ENCODE results near the gene CETN1.

Gene CETN1

GRCh38 chr18:574865-575645 lies 5.1 kb upstream of the CETN1 start:
- DNase-seq (ENCODE audit: low read depth), result no peak
- H3K4me3 ChIP-seq (ENCODE audit: low read depth, low read length), result no peak overlapping the region

GRCh38 chr18:576924-577323 lies 3.3 kb upstream of the CETN1 start:
- no peak overlapping the region for H3K4me3 ChIP-seq (ENCODE audit: low read depth, low read length)
- no peak for DNase-seq (ENCODE audit: low read depth)

GRCh38 chr18:577643-578375 lies 2.4 kb upstream of the CETN1 start:
- H3K4me3 ChIP-seq (ENCODE audit: low read depth, low read length), result no peak overlapping the region
- DNase-seq (ENCODE audit: low read depth), result no peak

- H3K4me3 ChIP-seq (ENCODE audit: low read depth, low read length), result no peak overlapping the region
- no peak for DNase-seq (ENCODE audit: low read depth)
Observed at GRCh38 chr18:579238-579637, 942 bp upstream of the CETN1 start.

GRCh38 chr18:581096-581495 lies 916 bp downstream of the CETN1 start:
- no peak overlapping the region for H3K4me3 ChIP-seq (ENCODE audit: low read depth, low read length)
- DNase-seq (ENCODE audit: low read depth), result no peak

- DNase-seq (ENCODE audit: low read depth), result no peak
- no peak overlapping the region for H3K4me3 ChIP-seq (ENCODE audit: low read depth, low read length)
Observed at GRCh38 chr18:582465-582864, 2.3 kb downstream of the CETN1 start.

GRCh38 chr18:595068-595467 lies 14.9 kb downstream of the CETN1 start:
- H3K4me3 ChIP-seq (ENCODE audit: low read depth, low read length), result no peak overlapping the region
- no peak for DNase-seq (ENCODE audit: low read depth)

GRCh38 chr18:595571-595970 lies 15.4 kb downstream of the CETN1 start:
- H3K4me3 ChIP-seq (ENCODE audit: low read depth, low read length), result no peak overlapping the region
- no peak for DNase-seq (ENCODE audit: low read depth)

- H3K4me3 ChIP-seq (ENCODE audit: low read depth, low read length), result no peak overlapping the region
- DNase-seq (ENCODE audit: low read depth), result no peak
Observed at GRCh38 chr18:596288-596881, 16.2 kb downstream of the CETN1 start.

GRCh38 chr18:598124-598589 lies 18.0 kb downstream of the CETN1 start:
- no peak for DNase-seq (ENCODE audit: low read depth)
- no peak overlapping the region for H3K4me3 ChIP-seq (ENCODE audit: low read depth, low read length)

- no peak overlapping the region for H3K4me3 ChIP-seq (ENCODE audit: low read depth, low read length)
- DNase-seq (ENCODE audit: low read depth), result no peak
Observed at GRCh38 chr18:600107-600506, 19.9 kb downstream of the CETN1 start.

GRCh38 chr18:604771-605170 lies 24.6 kb downstream of the CETN1 start:
- no peak for DNase-seq (ENCODE audit: low read depth)
- H3K4me3 ChIP-seq (ENCODE audit: low read depth, low read length), result no peak overlapping the region

GRCh38 chr18:607930-608329 lies 27.8 kb downstream of the CETN1 start:
- H3K4me3 ChIP-seq (ENCODE audit: low read depth, low read length), result no peak overlapping the region
- DNase-seq (ENCODE audit: low read depth), result no peak

GRCh38 chr18:610214-610928 lies 30.2 kb downstream of the CETN1 start:
- DNase-seq (ENCODE audit: low read depth), result no peak

GRCh38 chr18:612156-612555 lies 32.0 kb downstream of the CETN1 start:
- no peak overlapping the region for H3K4me3 ChIP-seq (ENCODE audit: low read depth, low read length)
- no peak for DNase-seq (ENCODE audit: low read depth)

More at GRCh38 chr18:610214-610928, 30.2 kb downstream of the CETN1 start:
- H3K4me3 ChIP-seq (ENCODE audit: low read depth, low read length), result no peak overlapping the region

GRCh38 chr18:614193-614592 lies 34.0 kb downstream of the CETN1 start:
- H3K4me3 ChIP-seq (ENCODE audit: low read depth, low read length), result no peak overlapping the region
- DNase-seq (ENCODE audit: low read depth), result no peak

GRCh38 chr18:615092-615521 lies 34.9 kb downstream of the CETN1 start:
- H3K4me3 ChIP-seq (ENCODE audit: low read depth, low read length), result no peak overlapping the region
- DNase-seq (ENCODE audit: low read depth), result no peak

- H3K4me3 ChIP-seq (ENCODE audit: low read depth, low read length), result no peak overlapping the region
- DNase-seq (ENCODE audit: low read depth), result no peak
Observed at GRCh38 chr18:615773-616172, 35.6 kb downstream of the CETN1 start.

- H3K4me3 ChIP-seq (ENCODE audit: low read depth, low read length), result no peak overlapping the region
- peak; percentile 15 for DNase-seq (ENCODE audit: low read depth)
Observed at GRCh38 chr18:616380-616995, 36.3 kb downstream of the CETN1 start.
